ENCODE results near the gene OPTN.
"Not testable (repeated sequence)": the region's sequence is repeated elsewhere in the genome, so short reads cannot be mapped to it uniquely, and the experiment has no call there.

OPTN gene

GRCh38 chr10:13091801-13092200, 8.2 kb upstream of the OPTN start:
- TF ChIP-seq EZH2 (IDR thresholded peaks at IDR 0.05; ENCODE audit: borderline replicate concordance, low read length) = no peak
- no peak for TF ChIP-seq CTCF (IDR thresholded peaks at IDR 0.05; ENCODE audit: low read length)

GRCh38 chr10:13092291-13093102, 7.5 kb upstream of the OPTN start:
- Histone ChIP-seq H3K36me3 (ENCODE audit: insufficient read depth, low read length) (no peaks in the 10 kb centered on the region), H3K27me3 (ENCODE audit: insufficient read depth, low read length) (no peaks in the 10 kb centered on the region), H4K20me1 (ENCODE audit: insufficient read depth, low read length) (no peaks in the 10 kb centered on the region), H3K4me3 (ENCODE audit: low read depth, low read length, poor library complexity, severe bottlenecking) (no peak overlapping the region), H3K9me2 (ENCODE audit: low read depth, low read length) (no peaks in the 10 kb centered on the region), H3K79me2 (ENCODE audit: insufficient read depth, low read length) (no peaks in the 10 kb centered on the region), H3K9ac (ENCODE audit: low read length) (no peak overlapping the region), H3K27ac (ENCODE audit: low read depth, low read length, poor library complexity, severe bottlenecking) (no peak overlapping the region), H2AFZ (ENCODE audit: low read length) (no peak overlapping the region), H3K4me1 (ENCODE audit: insufficient read depth, low read length, severe bottlenecking) (no peaks in the 10 kb centered on the region), H3K4me2 (ENCODE audit: low read length) (no peak overlapping the region), H3F3A (ENCODE audit: insufficient read depth, low read length) (no peaks in the 10 kb centered on the region), H3K9me3 (ENCODE audit: low read length) (no peaks in the 10 kb centered on the region)
- TF ChIP-seq CTCF (IDR thresholded peaks at IDR 0.05; ENCODE audit: low read length) (no peak), EZH2 (IDR thresholded peaks at IDR 0.05; ENCODE audit: borderline replicate concordance, low read length) (no peak)

More at GRCh38 chr10:13091801-13092200, 8.2 kb upstream of the OPTN start:
- Histone ChIP-seq H3K36me3 (ENCODE audit: insufficient read depth, low read length) (no peaks in the 10 kb centered on the region), H4K20me1 (ENCODE audit: insufficient read depth, low read length) (no peaks in the 10 kb centered on the region), H3K9me2 (ENCODE audit: low read depth, low read length) (no peaks in the 10 kb centered on the region), H3K4me2 (ENCODE audit: low read length) (no peak overlapping the region), H3K79me2 (ENCODE audit: insufficient read depth, low read length) (no peaks in the 10 kb centered on the region), H2AFZ (ENCODE audit: low read length) (no peak overlapping the region), H3K4me3 (ENCODE audit: low read depth, low read length, poor library complexity, severe bottlenecking) (no peak overlapping the region), H3K27me3 (ENCODE audit: insufficient read depth, low read length) (no peaks in the 10 kb centered on the region), H3K4me1 (ENCODE audit: insufficient read depth, low read length, severe bottlenecking) (no peaks in the 10 kb centered on the region), H3K9ac (ENCODE audit: low read length) (no peak overlapping the region), H3F3A (ENCODE audit: insufficient read depth, low read length) (no peaks in the 10 kb centered on the region), H3K27ac (ENCODE audit: low read depth, low read length, poor library complexity, severe bottlenecking) (no peak overlapping the region), H3K9me3 (ENCODE audit: low read length) (no peaks in the 10 kb centered on the region)

GRCh38 chr10:13094082-13094481, 5.9 kb upstream of the OPTN start:
- H3K4me1 ChIP-seq (ENCODE audit: insufficient read depth, low read length, severe bottlenecking); H4K20me1 ChIP-seq (ENCODE audit: insufficient read depth, low read length); H3F3A ChIP-seq (ENCODE audit: insufficient read depth, low read length); H3K27ac ChIP-seq (ENCODE audit: low read depth, low read length, poor library complexity, severe bottlenecking); H3K4me2 ChIP-seq (ENCODE audit: low read length); H3K9ac ChIP-seq (ENCODE audit: low read length); H3K9me2 ChIP-seq (ENCODE audit: low read depth, low read length); H3K9me3 ChIP-seq (ENCODE audit: low read length); H3K4me3 ChIP-seq (ENCODE audit: low read depth, low read length, poor library complexity, severe bottlenecking); H2AFZ ChIP-seq (ENCODE audit: low read length); H3K79me2 ChIP-seq (ENCODE audit: insufficient read depth, low read length); H3K27me3 ChIP-seq (ENCODE audit: insufficient read depth, low read length); H3K36me3 ChIP-seq (ENCODE audit: insufficient read depth, low read length): not testable (repeated sequence)

GRCh38 chr10:13095094-13095493, 4.9 kb upstream of the OPTN start:
- Histone ChIP-seq H3K9me3 (ENCODE audit: low read length) (no peaks in the 10 kb centered on the region), H2AFZ (ENCODE audit: low read length) (no peak overlapping the region), H3K9ac (ENCODE audit: low read length) (no peak overlapping the region), H3K9me2 (ENCODE audit: low read depth, low read length) (no peaks in the 10 kb centered on the region), H3K4me3 (ENCODE audit: low read depth, low read length, poor library complexity, severe bottlenecking) (no peak overlapping the region), H3K79me2 (ENCODE audit: insufficient read depth, low read length) (no peaks in the 10 kb centered on the region), H3K36me3 (ENCODE audit: insufficient read depth, low read length) (no peaks in the 10 kb centered on the region), H3F3A (ENCODE audit: insufficient read depth, low read length) (no peaks in the 10 kb centered on the region), H3K4me2 (ENCODE audit: low read length) (no peak overlapping the region), H4K20me1 (ENCODE audit: insufficient read depth, low read length) (no peaks in the 10 kb centered on the region), H3K4me1 (ENCODE audit: insufficient read depth, low read length, severe bottlenecking) (peaks cover under 1% of the 10 kb centered on the region), H3K27me3 (ENCODE audit: insufficient read depth, low read length) (no peaks in the 10 kb centered on the region), H3K27ac (ENCODE audit: low read depth, low read length, poor library complexity, severe bottlenecking) (no peak overlapping the region)
- TF ChIP-seq EZH2 (IDR thresholded peaks at IDR 0.05; ENCODE audit: borderline replicate concordance, low read length) (no peak), CTCF (IDR thresholded peaks at IDR 0.05; ENCODE audit: low read length) (no peak)

Data from OCI-LY1 (cell line).